Left lung (tissue), 10 donors: ENCODE data around the gene KRTAP10-4. TPM values are rescaled to one million over a fixed set of nuclear protein-coding genes. Genes with fewer than 3 reads are reported as not detected.

Experiments used
- ATAC-seq: fragments of 200-7000 bp; cut with Tn5 transposase; one replicate; pipeline ENCODE4 v1.9.1; 2020; ENCODE audit warnings: moderate library complexity
- DNase-seq, 4 donors: peaks; one replicate each; pipeline ENCODE4 v3.0.0-alpha.2; 2013 to 2020
- H3K27ac ChIP-seq, 2 donors: fragments of 200-600 bp; sonication (generic) in 1 of 2; one replicate each; pipeline versions ENCODE4 v1.5.0 to v1.8.0; 2020 to 2021
- H3K27me3 ChIP-seq, 2 donors: fragments of 200-600 bp; sonication (generic) in 1 of 2; one replicate each; pipeline versions ENCODE4 v1.5.0 to v1.8.0; 2020 to 2021
- H3K36me3 ChIP-seq, 2 donors: fragments of 200-600 bp; sonication (generic) in 1 of 2; one replicate each; pipeline versions ENCODE4 v1.5.0 to v1.8.0; 2020 to 2021
- H3K4me1 ChIP-seq, 2 donors: fragments of 200-600 bp; one replicate each; pipeline ENCODE4 v1.8.0; 2021
- H3K4me3 ChIP-seq, 2 donors: fragments of 200-600 bp; sonication (generic) in 1 of 2; one replicate each; pipeline versions ENCODE4 v1.5.0 to v1.8.0; 2020 to 2021; ENCODE audit warnings: mild to moderate bottlenecking in 1 of 2
- H3K9me3 ChIP-seq, 2 donors: fragments of 200-600 bp; sonication (generic) in 1 of 2; one replicate each; pipeline versions ENCODE4 v1.5.0 to v1.8.0; 2020 to 2021
- CTCF ChIP-seq, 2 donors: fragments of 200-600 bp; sonication (generic) in 1 of 2; IDR thresholded peaks; one replicate each; pipeline versions ENCODE4 v1.5.0 to v1.8.0; 2021; ENCODE audit warnings: antibody characterized with exemption in 2 of 2
- intact Hi-C, 2 donors: fragments of 100-400 bp; cut with DNase I; formaldehyde crosslinking; loops; one replicate each; pipeline versions ENCODE4 v1.11.2 to v1.14.2; 2022
- polyA plus RNA-seq, 6 donors: library from polyadenylated mRNA; unstranded; fragments of 120-200 nt; gene quantifications; one replicate each; pipeline ENCODE4 v1.2.1, GENCODE V29; 2013; ENCODE audit not compliant: insufficient read length in 6 of 6
- total RNA-seq, 2 donors: library from RNA; stranded (reverse); fragmentation: NEBNext Ultra II Directional; extraction: Animal tissue kit (Norgen Biotek cat#: 25700); gene quantifications; one replicate each; pipeline ENCODE4 v1.2.1, GENCODE V29; 2021
- donor health status: DM: no; HTN: yes; CAD: no.
- donor health status: DM: no; HTN: no; CAD: no.

KRTAP10-4 gene
- total and polyA plus RNA-seq, 8 donors: not detected

GRCh38 chr21:44533121-44533890 is 40.2 kb upstream of the KRTAP10-4 start:
- ATAC-seq: no peak
- intact Hi-C loops: no loop called here
- no peak overlapping the region for H3K4me3 ChIP-seq

GRCh38 chr21:44533891-44534627 is 39.5 kb upstream of the KRTAP10-4 start:
- intact Hi-C loops: no loop called here
- H3K27ac ChIP-seq: no peak overlapping the region
- no peak for DNase-seq

More at GRCh38 chr21:44533121-44533890, 40.2 kb upstream of the KRTAP10-4 start:
- no peaks in the 10 kb centered on the region for H3K9me3 ChIP-seq
- peak in 1 of 4 donors; percentile 74 for DNase-seq
- no peaks in the 10 kb centered on the region for H3K36me3 ChIP-seq
- H3K27me3 ChIP-seq: peaks cover 0 to 23% of the 10 kb centered on the region in 2 donors
- no peaks in the 10 kb centered on the region for H3K4me1 ChIP-seq
- no peak overlapping the region for H3K27ac ChIP-seq
- TF ChIP-seq CTCF (IDR thresholded peaks at IDR 0.05): no peak

GRCh38 chr21:44534688-44535087 is 38.8 kb upstream of the KRTAP10-4 start:
- H3K27me3 ChIP-seq: peaks cover 0 to 26% of the 10 kb centered on the region in 2 donors
- no peak for TF ChIP-seq CTCF (IDR thresholded peaks at IDR 0.05)
- H3K9me3 ChIP-seq: no peaks in the 10 kb centered on the region
- intact Hi-C loops: no loop called here
- DNase-seq: no peak
- ATAC-seq: no peak
- no peaks in the 10 kb centered on the region for H3K36me3 ChIP-seq
- no peak overlapping the region for H3K27ac ChIP-seq
- no peaks in the 10 kb centered on the region for H3K4me1 ChIP-seq
- no peak overlapping the region for H3K4me3 ChIP-seq

More at GRCh38 chr21:44533891-44534627, 39.5 kb upstream of the KRTAP10-4 start:
- Histone ChIP-seq H3K9me3 (no peaks in the 10 kb centered on the region), H3K27me3 (peaks cover 0 to 26% of the 10 kb centered on the region in 2 donors), H3K4me3 (no peak overlapping the region), H3K4me1 (no peaks in the 10 kb centered on the region), H3K36me3 (no peaks in the 10 kb centered on the region)
- ATAC-seq: no peak
- TF ChIP-seq CTCF (IDR thresholded peaks at IDR 0.05): no peak

GRCh38 chr21:44535963-44536362 is 37.6 kb upstream of the KRTAP10-4 start:
- DNase-seq (no peak), ATAC-seq (no peak)
- intact Hi-C loops: no loop called here
- Histone ChIP-seq H3K9me3 (no peaks in the 10 kb centered on the region), H3K27me3 (peaks cover 0 to 25% of the 10 kb centered on the region in 2 donors), H3K27ac (no peak overlapping the region), H3K4me3 (no peak overlapping the region), H3K4me1 (no peaks in the 10 kb centered on the region), H3K36me3 (no peaks in the 10 kb centered on the region)
- no peak for TF ChIP-seq CTCF (IDR thresholded peaks at IDR 0.05)
